IPS DF 6.9 (cell line): ENCODE data around the gene NTM.

Experiments used
- DNase-seq: peaks from one replicate; pipeline ENCODE4 v3.0.0-alpha.2; 2013; ENCODE audit warnings: low read depth, low spot score
- H3K27ac ChIP-seq: one replicate; pipeline ENCODE4 v1.5.1; 2013; ENCODE audit warnings: low read length, control low read depth
- H3K27me3 ChIP-seq: 2 replicates; pipeline ENCODE4 v1.6.1; 2013; ENCODE audit warnings: mild to moderate bottlenecking, low read length; ENCODE audit not compliant: control insufficient read depth, insufficient read depth
- H3K36me3 ChIP-seq: 2 replicates; pipeline ENCODE4 v1.6.1; 2013; ENCODE audit warnings: low read length; ENCODE audit not compliant: control insufficient read depth, insufficient read depth
- H3K4me1 ChIP-seq: 2 replicates; pipeline ENCODE4 v1.6.1; 2013; ENCODE audit warnings: low read length; ENCODE audit not compliant: control insufficient read depth, insufficient read depth
- H3K4me3 ChIP-seq: 2 replicates; pipeline ENCODE4 v1.5.1; 2013; ENCODE audit warnings: mild to moderate bottlenecking, low read length
- H3K9me3 ChIP-seq: 2 replicates; pipeline ENCODE4 v1.6.1; 2013; ENCODE audit warnings: low read length, inconsistent platforms; ENCODE audit not compliant: control insufficient read depth, insufficient read depth
- WGBS: extraction: QIAGEN DNeasy Blood & Tissue Kit; methylation state at CpG from one replicate; pipeline ENCODE4 v1.1.7; 2013; ENCODE audit warnings: mixed read lengths, missing lambda C conversion rate; ENCODE audit not compliant: insufficient read length, insufficient coverage; 5-methylcytosine and 5-hydroxymethylcytosine counted together

The NTM gene

GRCh38 chr11:131689049-131689925 is 318.9 kb downstream of the NTM start:
- no CpG with 5 or more reads among the region's 10 CpGs for WGBS
- DNase-seq = no peak

GRCh38 chr11:131690362-131690761 is 319.9 kb downstream of the NTM start:
- WGBS = no CpG with 5 or more reads among the region's 23 CpGs
- Histone ChIP-seq H3K9me3 (no peaks in the 10 kb centered on the region), H3K4me1 (peaks cover 3% of the 10 kb centered on the region; the same call in 1 of the 2 replicates), H3K27ac (no peak overlapping the region), H3K27me3 (0 out of 2 replicates have a peak, but pooled peaks cover under 1% of the 10 kb centered on the region), H3K36me3 (no peaks in the 10 kb centered on the region), H3K4me3 (no peak overlapping the region)
- no peak for DNase-seq

More at GRCh38 chr11:131689049-131689925, 318.9 kb downstream of the NTM start:
- no peak overlapping the region for H3K27ac ChIP-seq
- no peaks in the 10 kb centered on the region for H3K27me3 ChIP-seq
- H3K4me1 ChIP-seq = no peaks in the 10 kb centered on the region; the same call in 1 of the 2 replicates
- H3K36me3 ChIP-seq = no peaks in the 10 kb centered on the region
- no peaks in the 10 kb centered on the region for H3K9me3 ChIP-seq
- no peak overlapping the region for H3K4me3 ChIP-seq

- no peak overlapping the region for H3K27ac ChIP-seq
- no peak for DNase-seq
- H3K27me3 ChIP-seq = 0 out of 2 replicates have a peak, but pooled peaks cover 1% of the 10 kb centered on the region
- no CpG with 5 or more reads among the region's 18 CpGs for WGBS
- no peaks in the 10 kb centered on the region for H3K9me3 ChIP-seq
- no peak overlapping the region for H3K4me3 ChIP-seq
- peaks cover 3% of the 10 kb centered on the region; the same call in 1 of the 2 replicates for H3K4me1 ChIP-seq
- no peaks in the 10 kb centered on the region for H3K36me3 ChIP-seq
Observed at GRCh38 chr11:131690776-131691175, 320.4 kb downstream of the NTM start.

GRCh38 chr11:131691181-131692041 is 321.0 kb downstream of the NTM start:
- H3K36me3 ChIP-seq = no peaks in the 10 kb centered on the region
- no CpG with 5 or more reads among the region's 65 CpGs for WGBS
- peaks cover 3% of the 10 kb centered on the region; the same call in 1 of the 2 replicates for H3K4me1 ChIP-seq
- no peak for DNase-seq
- H3K27ac ChIP-seq = no peak overlapping the region
- 0 out of 2 replicates have a peak, but pooled peaks cover 1% of the 10 kb centered on the region for H3K27me3 ChIP-seq
- no peak overlapping the region for H3K4me3 ChIP-seq
- no peaks in the 10 kb centered on the region for H3K9me3 ChIP-seq

- DNase-seq = no peak
- Histone ChIP-seq H3K4me3 (no peak overlapping the region), H3K9me3 (no peaks in the 10 kb centered on the region), H3K36me3 (no peaks in the 10 kb centered on the region), H3K27me3 (0 out of 2 replicates have a peak, but pooled peaks cover 1% of the 10 kb centered on the region), H3K27ac (no peak overlapping the region), H3K4me1 (peaks cover 3% of the 10 kb centered on the region; the same call in 1 of the 2 replicates)
Observed at GRCh38 chr11:131692151-131692550, 321.7 kb downstream of the NTM start.

- Histone ChIP-seq H3K4me1 (peaks cover 3% of the 10 kb centered on the region; the same call in 1 of the 2 replicates), H3K27me3 (0 out of 2 replicates have a peak, but pooled peaks cover 1% of the 10 kb centered on the region), H3K27ac (no peak overlapping the region), H3K36me3 (no peaks in the 10 kb centered on the region), H3K4me3 (no peak overlapping the region), H3K9me3 (no peaks in the 10 kb centered on the region)
- WGBS = no CpG with 5 or more reads among the region's 1 CpG
- DNase-seq = no peak
Observed at GRCh38 chr11:131692961-131693360, 322.5 kb downstream of the NTM start.

- DNase-seq = no peak
Observed at GRCh38 chr11:131693756-131694155, 323.3 kb downstream of the NTM start.

GRCh38 chr11:131694526-131695424 is 324.4 kb downstream of the NTM start:
- no peaks in the 10 kb centered on the region for H3K9me3 ChIP-seq
- H3K4me1 ChIP-seq = peaks cover 3% of the 10 kb centered on the region; the same call in 1 of the 2 replicates
- H3K27ac ChIP-seq = no peak overlapping the region
- H3K27me3 ChIP-seq = 0 out of 2 replicates have a peak, but pooled peaks cover 1% of the 10 kb centered on the region
- WGBS = no CpG with 5 or more reads among the region's 34 CpGs
- no peaks in the 10 kb centered on the region for H3K36me3 ChIP-seq
- peak; percentile 64 for DNase-seq
- no peak overlapping the region for H3K4me3 ChIP-seq

More at GRCh38 chr11:131693756-131694155, 323.3 kb downstream of the NTM start:
- H3K4me1 ChIP-seq = peaks cover 3% of the 10 kb centered on the region; the same call in 1 of the 2 replicates
- 0 out of 2 replicates have a peak, but pooled peaks cover 1% of the 10 kb centered on the region for H3K27me3 ChIP-seq
- no peak overlapping the region for H3K4me3 ChIP-seq
- H3K27ac ChIP-seq = no peak overlapping the region
- no CpG with 5 or more reads among the region's 4 CpGs for WGBS
- no peaks in the 10 kb centered on the region for H3K36me3 ChIP-seq
- H3K9me3 ChIP-seq = no peaks in the 10 kb centered on the region

- Histone ChIP-seq H3K27me3 (0 out of 2 replicates have a peak, but pooled peaks cover 1% of the 10 kb centered on the region), H3K4me3 (no peak overlapping the region), H3K27ac (no peak overlapping the region), H3K9me3 (no peaks in the 10 kb centered on the region), H3K4me1 (peaks cover 3% of the 10 kb centered on the region; the same call in 1 of the 2 replicates), H3K36me3 (no peaks in the 10 kb centered on the region)
- whole genome bisulfite sequencing = no CpG with 5 or more reads among the region's 10 CpGs
- no peak for DNase-seq
Observed at GRCh38 chr11:131695889-131696429, 325.5 kb downstream of the NTM start.
